ENCODE data around the gene IGDCC3.

GRCh38 chr15:65302061-65302460 is 75.7 kb downstream of the IGDCC3 start:
- TF ChIP-seq CTCF (IDR thresholded peaks at IDR 0.05) (no peak), ZFX (IDR thresholded peaks at IDR 0.05; ENCODE audit: borderline replicate concordance) (no peak)

Data from 22Rv1 (cell line).